Measurements from ENCODE around the gene COP1.
A peak's percentile ranks its signal among the peaks of the same experiment; 100 is the strongest.

COP1 gene

GRCh38 chr1:176198413-176198812, 8.7 kb downstream of the COP1 start:
- no peak for DNase-seq

DNA sequence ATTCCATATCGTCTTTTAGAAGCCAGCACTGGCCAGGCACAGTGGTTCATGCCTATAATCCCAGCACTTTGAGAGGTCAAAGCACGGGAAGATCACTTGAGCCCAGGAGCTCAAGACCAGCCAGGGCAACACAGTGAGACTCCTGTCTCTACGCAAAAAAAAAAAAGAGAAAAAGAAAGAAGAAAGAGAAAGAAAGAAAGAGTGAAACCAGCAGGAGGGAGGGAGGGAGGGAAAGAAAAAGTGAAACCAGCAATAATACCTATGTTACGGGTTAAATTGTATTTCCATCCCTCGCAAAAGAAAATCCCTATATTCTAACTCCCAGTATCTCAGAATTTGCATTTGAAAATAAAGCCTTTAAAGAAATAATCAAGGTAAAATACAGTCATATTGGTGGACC, 10.4 kb downstream of the COP1 start:
- DNase-seq: no peak

GRCh38 chr1:176195547-176195946, 11.5 kb downstream of the COP1 start:
- no peak for DNase-seq

DNA sequence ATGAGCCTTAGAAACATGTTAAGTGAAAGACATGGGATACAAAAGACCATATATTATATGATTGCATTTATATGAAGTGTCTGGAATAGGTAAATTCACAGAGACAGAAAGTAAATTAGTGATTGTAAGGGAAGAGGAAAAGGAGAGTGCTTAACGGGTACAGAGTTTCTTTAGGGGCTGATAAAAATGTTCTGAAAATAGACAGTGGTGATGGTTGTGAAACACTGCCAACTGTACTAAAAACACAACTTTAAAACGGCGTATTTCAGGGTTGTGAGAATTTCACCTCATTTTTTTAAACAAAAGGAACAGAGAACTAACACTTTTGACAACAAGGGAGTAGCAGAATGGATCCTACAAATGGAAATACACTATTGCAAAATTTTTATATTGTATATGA, 13.4 kb downstream of the COP1 start:
- DNase-seq: no peak

DNA sequence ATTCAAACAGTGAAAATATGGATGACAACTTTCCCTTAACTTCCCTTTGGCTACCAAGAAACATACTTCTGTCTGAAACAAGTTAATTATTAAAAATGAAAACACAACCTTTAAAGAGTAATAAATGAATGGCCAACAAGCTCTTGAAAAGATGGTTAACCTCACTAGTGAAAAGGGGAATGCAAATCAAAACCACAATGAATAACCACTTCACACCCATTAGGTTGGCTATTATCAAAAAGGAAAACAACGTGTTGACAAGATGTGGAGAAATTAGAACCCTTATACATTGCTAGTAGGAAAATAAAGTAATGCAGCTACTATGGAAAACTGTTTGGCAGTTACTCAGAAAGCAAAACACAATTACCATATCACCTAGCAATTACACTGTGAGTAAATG, 14.1 kb downstream of the COP1 start:
- DNase-seq: no peak

DNA sequence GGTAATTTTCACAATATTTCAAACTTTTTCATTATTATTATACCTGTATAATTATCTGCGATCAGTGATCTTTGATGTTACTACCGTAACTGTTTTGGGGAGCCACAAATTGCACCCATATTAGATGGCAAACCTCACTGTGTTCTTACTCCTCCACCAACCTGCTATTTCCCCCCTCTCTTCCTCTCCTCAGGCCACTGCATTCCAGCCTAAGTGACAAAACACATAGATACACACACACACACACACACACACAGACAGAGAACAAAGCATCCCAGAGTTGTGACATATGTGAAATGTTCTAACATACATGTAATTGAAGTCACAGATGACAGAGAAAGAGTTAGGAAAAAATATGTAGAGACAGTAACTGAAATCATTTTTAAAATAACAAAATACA, 18.5 kb downstream of the COP1 start:
- DNase-seq: no peak

GRCh38 chr1:176187001-176187400, 20.1 kb downstream of the COP1 start:
- DNase-seq: no peak

GRCh38 chr1:176183618-176184017, 23.5 kb downstream of the COP1 start:
- no peak for DNase-seq

- peak; percentile 4 for DNase-seq
Measured at GRCh38 chr1:176178316-176178715, 28.8 kb downstream of the COP1 start.

DNA sequence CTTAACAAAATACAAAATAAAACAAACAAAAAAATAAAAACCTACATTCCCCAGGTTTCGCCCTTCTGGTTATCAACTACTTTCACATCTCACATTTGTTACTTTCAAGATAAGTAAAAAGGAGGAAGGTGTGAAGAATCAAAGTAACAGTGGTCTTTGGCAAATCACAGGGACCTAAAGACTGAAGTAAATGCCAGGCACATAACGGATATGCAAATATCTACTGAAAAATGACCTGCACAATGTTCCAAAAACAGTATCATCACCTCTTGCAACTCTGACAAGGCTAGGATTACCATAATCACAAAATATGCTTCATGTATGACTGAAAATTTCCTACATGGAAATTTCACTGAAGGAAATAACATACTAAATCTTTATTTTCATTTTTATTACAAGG, 29.3 kb downstream of the COP1 start:
- no peak for DNase-seq

- no peak for DNase-seq
Measured at GRCh38 chr1:176174108-176174507, 33.0 kb downstream of the COP1 start.

DNA sequence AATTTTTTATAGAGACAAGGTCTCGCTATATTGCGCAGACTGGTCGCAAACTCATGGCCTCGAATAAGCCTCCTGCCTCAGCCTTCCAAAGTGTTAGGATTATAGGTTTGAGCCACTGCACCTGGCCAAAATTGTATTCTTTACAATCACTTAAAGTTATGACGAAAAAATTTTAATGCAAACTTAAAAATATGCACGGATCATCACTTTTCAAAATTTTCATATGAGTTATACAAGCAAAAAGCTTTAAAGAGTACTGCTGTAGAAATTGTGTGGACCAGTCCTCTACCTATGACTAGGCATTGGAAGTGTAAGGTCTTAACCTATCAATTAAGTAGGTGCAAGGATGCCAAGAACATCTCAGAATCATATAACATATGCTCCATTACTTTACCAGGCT, 34.9 kb downstream of the COP1 start:
- no peak for DNase-seq

GRCh38 chr1:176167210-176167609, 39.9 kb downstream of the COP1 start:
- DNase-seq: no peak

DNA sequence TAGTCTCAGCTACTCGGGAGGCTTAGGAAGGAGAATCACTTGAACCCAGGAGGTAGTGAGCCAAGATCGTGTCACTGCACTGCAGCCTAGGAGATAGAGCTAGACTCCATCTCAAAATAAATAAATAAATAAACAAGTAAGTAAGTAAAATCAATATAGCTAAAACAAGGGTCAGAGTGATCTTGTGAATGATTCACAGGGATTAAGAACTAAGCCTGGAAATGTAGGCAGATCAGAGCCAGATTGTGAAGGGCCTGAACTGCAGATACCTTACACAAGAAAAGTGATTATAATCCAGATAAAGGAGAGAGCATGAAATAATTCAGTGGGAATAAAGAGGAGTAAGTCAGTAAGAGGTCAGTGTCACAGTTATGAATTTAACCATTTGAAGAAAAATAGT, 41.5 kb downstream of the COP1 start:
- DNase-seq: no peak

DNA sequence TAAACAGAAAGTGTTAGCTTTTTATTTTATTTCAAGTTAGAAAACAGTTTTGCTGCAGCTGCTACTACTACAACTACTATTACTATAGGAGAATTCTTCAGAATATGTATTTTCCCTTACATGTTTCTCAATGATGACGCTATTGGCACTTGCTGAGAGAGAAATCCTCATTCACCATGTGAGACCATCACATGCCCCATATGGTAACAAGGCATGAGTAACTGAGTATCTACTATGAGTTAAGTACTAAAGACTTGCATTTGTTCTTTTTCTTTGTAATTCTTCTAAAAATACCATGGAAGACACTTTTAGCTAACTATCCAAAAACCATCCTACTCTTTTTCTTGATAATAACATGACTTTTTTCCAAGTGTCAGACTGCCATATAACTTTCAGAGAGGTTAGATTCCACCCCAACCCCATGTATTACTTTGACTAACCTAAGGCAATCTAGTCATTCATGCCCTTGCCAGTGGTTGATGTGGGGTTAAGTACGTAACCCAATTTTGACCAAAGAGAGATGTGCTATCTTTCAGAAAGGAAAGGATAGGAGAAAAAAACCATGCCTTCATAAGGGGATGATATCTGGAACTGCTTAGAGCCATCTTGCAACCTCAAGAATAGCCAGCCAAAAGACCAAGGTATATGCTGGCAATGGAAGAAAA, 42.9 kb downstream of the COP1 start:
- DNase-seq: no peak

- DNase-seq: no peak
Measured at GRCh38 chr1:176159993-176160392, 47.1 kb downstream of the COP1 start.

DNA sequence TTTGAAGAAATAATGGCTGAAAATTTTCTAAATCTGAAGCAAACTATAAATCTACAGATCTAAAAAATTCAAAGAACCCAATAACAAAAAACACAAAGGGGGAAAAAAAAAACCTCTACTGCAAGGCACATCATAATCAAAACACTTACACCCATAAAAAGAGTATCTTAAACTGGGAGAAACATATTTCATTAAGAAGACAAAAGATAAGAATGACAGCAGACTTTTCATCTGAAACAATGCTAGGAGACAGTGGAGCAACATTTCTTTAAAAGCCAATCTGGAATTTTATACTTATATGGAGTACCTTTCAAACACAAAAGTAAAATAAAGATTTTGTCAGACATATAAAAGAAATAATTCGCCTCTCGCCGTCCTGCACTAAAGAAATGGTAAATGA, 49.1 kb downstream of the COP1 start:
- DNase-seq: no peak

DNA sequence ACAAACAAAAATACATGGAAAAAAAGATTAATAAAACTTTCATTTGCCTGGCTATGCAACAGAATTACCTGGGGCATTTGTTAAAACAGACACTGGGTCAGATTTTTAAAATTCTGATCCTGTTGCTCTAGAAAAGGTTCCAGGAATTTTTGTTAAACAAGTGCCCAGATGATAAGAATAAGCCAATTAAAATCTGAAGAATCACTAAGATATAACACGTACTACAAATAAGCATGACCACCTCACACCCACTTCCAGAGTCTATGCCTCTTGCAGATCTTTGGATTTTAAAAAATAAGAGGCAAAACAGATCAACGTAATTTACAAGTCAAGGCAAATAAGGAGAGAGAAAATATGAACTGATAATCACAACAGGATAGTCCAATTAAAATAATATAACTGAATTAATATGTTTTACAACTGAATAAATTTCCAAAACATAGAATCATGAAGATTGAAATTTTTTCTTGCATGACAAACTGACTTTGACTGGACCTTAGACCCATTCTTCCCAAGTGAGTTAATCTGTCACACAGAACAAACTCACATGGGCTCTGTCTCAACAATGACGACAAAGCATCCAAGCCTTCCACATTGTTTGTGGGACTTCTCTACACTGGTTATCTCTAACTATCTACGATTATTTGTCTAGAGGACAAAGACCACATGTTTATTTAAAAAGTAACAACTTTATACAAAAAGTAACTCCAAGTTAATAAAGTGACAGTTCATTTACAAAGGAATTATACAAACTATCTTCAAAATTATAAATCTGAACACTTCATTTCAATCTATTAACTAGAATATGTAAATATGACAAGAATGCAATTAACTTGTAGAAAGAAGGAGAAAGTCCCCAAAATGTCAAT, 56.9 kb downstream of the COP1 start:
- DNase-seq: no peak

DNA sequence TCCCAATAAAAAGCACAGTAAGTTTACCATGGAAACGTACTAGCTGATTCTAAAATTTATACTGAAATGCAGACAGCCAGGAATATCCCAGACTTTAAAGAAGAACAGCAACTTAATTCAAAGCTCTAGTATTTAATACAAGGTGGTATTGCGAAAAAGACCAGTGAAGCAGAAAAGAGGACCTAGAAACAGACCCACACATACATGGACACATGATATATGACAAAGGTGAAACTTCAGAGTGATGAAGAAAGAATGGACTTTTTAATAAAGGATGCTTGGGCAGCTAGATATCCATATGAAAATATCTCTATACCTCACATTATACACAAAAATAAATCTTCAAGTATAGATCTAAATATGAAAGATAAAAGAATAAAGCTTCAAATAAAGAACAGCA, 62.6 kb downstream of the COP1 start:
- no peak for DNase-seq

DNA sequence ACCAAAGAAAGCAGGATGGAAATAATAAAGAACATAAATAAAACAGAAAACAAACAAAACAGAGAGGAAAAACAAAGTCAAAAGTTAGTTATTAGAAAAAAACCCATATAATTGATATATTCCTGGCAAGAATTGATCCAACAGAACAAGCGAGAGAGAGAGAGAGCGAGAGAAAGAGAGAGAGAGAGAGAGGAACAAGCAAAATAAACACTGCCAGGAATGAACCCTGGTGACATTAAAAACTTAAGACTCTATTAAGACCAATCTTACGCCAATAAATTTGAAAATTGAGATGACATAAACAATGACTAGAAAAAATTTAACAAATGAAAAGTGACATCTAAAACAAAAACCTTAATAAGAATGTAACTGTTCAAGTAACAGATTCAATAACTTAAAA, 64.1 kb downstream of the COP1 start:
- no peak for DNase-seq

GRCh38 chr1:176141449-176141848, 65.6 kb downstream of the COP1 start:
- DNase-seq: no peak

GRCh38 chr1:176136891-176137290, 70.2 kb downstream of the COP1 start:
- no peak for DNase-seq

- DNase-seq: no peak
Measured at GRCh38 chr1:176134666-176135065, 72.4 kb downstream of the COP1 start.

- DNase-seq: no peak
Measured at GRCh38 chr1:176122282-176122681, 84.8 kb downstream of the COP1 start.

GRCh38 chr1:176119549-176119948, 87.5 kb downstream of the COP1 start:
- DNase-seq: no peak
